HG03378 (cell line): ENCODE measurements around the gene ARL8B.
"Not testable (repeated sequence)": the region's sequence is repeated elsewhere in the genome, so short reads cannot be mapped to it uniquely, and the experiment has no call there.

Experiments
- ATAC-seq: cut with Tn5 transposase; IDR thresholded peaks from one replicate; pipeline ENCODE4 v1.9.1; 2021; ENCODE audit warnings: mild to moderate bottlenecking, moderate library complexity; ENCODE audit not compliant: unreplicated experiment

Gene ARL8B

DNA sequence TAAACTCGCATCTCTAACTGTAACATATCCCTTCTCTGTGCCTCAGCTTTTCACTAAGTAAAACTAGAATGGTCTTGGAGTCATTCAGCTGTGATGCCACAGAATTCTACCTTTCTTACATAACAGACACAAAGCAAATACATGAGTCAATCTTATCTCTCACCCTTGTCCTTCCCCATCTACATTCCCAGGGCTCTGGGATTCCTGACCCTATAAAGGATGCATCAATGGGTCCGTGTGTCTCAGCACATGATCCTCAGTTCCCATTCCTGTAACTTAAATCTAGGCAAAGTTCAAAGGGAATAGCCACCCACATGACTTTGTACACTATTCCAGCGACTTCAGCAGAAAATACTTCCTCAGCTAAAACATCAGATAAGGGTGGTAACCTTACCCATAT lies 11.8 kb upstream of the ARL8B start:
- ATAC-seq: no peak

DNA sequence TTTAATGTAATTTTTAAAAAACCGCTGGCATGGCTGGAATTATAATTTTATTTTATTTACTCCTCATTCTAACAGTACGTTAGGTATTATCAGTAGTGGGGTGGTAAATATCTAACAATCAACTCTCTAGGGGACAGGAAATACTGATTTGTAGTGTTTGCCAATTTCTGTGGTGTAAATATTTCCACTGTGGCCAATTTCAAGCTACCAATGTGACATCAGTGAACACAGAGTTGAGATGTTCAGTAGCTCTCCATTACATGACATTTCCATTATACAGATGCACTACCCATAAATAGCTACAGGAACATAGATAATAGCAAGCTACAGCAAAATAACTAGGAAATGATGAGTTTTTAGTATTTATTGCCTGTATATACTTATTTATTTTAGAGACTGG lies 10.0 kb upstream of the ARL8B start:
- peak; percentile 80 for ATAC-seq

DNA sequence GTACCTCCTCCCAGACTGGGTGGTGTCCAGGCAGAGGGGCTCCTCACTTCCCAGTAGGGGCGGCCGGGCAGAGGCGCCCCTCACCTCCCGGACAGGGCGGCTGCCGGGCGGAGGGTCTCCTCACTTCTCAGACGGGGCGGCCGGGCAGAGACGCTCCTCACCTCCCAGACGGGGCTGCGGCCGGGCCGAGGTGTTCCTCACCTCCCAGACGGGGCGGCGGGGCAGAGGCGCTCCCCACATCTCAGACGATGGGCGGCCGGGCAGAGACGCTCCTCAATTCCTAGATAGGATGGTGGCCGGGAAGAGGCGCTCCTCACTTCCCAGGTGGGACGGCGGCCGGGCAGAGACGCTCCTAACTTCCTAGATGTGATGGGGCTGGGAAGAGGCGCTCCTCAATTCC lies 8.4 kb upstream of the ARL8B start:
- ATAC-seq: not testable (repeated sequence)

DNA sequence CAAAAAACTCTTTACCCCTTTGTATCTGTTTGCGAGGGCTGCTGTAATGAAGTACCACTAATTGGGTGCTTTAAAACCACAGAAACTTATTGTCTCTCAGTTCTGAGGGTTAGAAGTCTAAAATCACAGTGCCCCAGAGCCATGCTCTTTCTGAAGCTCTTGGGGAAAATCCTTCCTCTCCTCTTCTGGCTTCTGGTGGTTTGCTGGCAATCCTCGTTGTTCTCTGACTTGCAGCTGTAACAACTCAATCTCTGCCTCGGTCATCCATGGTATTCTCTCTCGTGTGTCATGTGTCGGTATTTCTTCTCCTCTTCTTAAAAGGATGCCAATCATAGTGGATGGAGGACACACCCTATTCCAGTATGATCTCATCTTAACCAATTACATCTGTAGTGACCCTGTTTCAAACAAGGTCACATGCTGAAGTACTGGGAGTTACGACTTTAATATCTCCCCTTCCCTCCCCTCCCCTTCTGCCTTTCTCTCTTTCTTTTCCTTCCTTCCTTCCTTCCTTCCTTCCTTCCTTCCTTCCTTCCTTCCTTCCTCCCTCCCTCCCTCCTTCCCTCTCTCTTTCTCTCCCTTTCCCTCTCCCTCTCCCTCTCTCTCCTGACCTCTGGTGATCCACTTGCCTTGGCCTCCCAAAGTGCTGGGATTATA lies 6.5 kb upstream of the ARL8B start:
- no peak for ATAC-seq

DNA sequence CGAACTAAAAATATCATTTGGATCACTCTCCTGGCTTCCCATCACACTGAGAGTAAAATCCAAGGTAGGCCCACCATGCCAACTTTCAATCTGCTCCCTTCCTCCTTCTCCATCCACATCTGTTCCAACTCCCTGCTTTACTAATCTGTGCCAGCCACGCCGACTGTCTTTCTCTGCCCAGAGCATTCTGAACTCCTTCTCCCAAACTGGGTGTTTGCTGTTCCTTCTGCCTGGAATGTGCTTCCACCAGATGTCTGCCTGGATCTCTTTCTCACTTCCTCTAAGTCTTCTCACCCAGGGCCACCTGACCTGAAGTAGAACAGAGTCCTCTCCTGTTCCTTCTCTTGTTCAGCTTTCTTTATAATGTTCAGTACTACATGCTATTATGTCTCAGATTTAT lies 5.6 kb upstream of the ARL8B start:
- no peak for ATAC-seq

DNA sequence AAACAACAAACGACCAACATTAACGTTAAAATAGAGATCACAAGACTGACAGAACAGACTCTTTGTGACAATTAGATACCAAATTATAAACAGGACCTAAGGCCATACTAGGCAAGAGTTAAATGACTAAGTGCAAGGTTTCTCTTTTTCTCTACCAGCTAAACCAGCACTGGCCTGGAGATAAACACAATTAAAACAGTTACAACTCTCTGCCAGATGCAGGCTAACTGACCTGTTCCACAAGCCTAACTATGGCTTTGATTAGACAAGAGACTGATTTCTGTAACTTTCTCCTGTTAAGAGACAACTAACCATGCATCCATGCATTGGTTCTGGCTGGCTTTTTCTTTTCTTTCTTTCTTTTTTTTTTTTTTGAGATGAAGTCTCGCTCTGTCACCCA lies 1.6 kb upstream of the ARL8B start:
- ATAC-seq: no peak

DNA sequence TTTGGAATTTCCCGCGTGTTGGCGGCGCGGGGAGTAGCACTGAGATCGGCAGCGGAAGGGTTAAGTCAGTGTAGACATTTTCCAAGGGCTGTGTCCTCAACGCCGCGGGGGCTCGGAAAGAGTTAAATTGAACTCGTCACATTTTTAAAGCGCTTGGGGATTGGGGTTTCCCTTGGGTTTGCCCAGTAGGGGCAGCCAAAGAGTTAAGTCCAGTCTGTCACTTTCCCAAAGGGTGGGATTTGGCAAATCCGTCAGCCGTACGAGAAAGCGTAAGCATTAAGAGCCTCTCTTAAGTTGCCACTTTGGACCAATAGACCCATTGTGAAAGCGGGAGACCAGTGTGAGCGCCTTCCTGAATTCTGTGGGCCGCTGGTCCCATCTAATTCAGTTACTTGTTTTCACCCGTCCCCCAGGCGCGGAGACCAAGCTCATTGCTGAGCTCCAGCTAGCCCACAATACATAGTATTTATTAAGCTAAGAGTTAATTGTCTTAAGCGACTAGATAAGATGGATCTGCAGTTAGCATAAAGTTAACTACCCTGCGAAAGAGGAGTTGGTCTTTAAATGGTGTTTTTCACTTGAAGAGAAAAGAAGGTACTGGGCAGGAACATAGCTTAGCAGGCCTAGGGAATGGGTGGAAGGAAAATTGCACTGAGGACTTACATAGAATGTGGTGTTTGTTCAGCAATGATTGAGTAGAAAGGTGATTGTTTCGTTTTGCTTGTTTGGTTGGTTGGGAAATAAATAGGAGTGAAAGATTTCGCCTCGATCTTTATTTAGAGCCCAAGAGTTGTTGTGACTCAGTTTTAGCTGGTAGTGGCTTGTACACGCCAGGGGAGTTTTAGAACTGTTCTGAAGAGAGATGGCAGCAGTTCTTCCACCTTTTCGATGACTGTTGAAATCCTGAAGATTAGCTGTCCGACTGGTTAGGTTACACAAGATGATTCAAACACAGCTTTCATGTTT lies 932 bp downstream of the ARL8B start:
- ATAC-seq: peak; percentile 10

DNA sequence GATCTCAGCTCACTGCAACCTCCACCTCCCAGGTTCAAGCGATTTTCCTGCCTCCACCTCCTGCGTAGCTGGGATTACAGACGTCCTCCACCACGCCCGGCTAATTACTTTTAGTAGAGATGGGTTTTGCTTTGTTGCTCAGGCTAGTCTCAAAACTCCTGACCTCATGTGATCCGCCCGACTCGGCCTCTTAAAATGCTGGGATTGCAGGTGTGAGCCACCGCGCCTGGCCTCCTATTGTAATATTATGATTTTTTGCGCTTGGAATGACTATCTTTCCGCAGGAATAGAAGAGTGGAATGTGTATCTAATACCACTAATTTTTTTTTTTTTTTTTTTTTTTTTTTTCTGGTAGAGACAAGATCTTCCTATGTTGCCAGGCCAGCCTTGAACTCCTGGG lies 1.8 kb downstream of the ARL8B start:
- no peak for ATAC-seq

DNA sequence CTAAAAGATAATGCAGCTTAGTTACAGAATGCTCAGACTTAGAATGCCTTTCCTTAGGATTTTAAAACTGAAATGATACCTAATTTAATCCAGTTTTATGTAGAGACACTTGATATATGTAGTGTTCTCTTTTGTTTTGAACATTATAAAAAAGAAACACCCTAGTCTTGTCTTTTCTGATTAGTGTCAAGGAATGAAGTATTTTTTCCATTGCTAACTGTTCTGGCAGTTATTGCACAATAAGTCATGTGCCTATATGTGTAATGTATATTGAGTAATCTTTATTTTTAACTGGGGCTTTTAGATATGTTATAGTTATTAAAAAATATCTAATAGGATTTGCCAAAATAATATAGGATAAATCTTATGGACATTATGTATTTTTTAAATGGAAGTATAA lies 4.5 kb downstream of the ARL8B start:
- no peak for ATAC-seq

DNA sequence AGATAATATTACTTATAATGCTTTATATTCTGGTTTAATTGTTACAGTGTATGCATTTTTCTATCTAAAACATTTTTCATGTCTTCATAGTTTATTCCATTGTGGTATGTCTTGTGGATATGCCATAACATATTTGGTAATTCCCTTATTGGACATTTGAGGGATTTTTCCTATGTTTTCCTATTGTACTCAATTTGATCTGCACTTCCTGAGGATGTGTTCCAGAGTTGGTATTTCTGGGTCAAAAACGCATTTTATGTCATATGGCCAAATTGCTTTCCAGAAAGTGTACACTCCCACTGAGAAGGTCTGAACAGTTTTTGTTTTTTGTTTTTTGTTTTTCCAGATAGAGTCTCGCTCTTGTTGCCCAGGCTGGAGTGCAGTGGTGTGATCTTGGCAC lies 6.8 kb downstream of the ARL8B start:
- ATAC-seq: no peak

DNA sequence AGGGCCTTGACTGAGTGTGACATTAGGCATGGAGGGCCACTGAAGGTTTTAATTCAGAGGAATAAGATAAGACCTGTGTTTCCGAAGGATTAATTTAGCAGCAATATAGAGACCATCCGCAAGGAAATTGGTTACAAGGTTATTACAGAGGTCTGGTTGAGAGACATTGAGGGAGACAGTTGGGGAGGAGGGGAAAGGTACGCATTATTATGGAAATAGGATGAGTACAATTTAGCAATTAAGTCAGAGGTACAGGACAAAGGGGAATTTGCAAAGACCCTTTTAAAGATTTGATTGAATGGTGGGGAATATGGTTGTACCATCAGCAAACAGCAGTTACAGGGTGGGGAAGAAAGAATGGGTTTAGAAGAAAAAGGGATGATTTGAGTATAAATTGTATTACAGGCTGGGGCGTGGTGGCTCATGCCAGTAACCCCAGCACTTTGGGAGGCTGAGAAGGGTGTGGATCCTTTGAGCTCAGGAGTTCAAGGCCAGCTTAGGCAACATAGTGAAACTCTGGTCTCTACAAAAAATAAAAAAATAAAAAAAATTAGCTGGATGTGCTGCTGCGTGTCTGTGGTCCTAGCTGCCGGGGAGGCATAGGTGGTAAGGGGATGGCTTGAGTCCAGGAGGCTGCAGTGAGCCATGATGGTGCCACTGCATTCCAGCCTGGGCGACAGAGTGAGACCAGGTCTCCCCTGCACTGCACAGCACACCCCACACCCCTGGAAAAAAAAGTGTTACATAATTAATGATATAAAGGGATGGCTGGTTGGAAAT lies 11.3 kb downstream of the ARL8B start:
- ATAC-seq: no peak

DNA sequence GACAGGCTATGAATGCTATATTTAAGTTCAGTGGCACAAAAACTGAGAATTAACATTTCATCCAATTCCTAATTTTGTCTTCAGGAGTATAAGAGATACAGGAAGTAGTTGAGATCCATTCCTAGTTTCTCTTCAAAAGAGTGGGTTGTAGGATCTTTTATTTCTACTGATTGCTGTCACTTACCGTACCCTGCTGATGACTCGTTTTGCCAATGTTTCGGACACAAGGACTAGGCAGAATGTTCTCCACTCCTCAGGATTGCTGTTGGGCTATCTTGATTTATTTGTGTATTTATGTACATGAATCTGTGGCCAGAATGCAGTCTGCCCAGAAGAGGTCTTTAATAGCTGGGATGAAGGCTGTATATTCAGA lies 11.9 kb downstream of the ARL8B start:
- no peak for ATAC-seq

DNA sequence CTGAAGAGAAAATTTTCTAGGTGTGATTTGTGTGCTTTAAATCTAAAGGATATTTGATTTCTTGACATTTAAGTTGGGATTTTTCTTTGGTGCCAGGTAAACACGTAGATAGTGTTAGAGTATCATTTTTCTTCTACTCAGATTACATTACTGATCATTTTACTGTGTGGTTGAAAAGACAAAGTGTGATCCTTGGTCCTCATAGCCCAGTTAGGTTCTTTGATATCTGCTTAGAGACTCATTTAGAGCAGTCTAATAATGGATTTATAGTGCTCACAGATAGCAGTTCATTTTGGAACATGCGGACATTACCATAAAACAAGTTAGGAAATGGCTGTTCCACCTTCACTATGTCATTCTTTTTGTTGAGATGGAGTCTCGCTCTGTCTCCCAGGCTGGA lies 12.4 kb downstream of the ARL8B start:
- no peak for ATAC-seq

DNA sequence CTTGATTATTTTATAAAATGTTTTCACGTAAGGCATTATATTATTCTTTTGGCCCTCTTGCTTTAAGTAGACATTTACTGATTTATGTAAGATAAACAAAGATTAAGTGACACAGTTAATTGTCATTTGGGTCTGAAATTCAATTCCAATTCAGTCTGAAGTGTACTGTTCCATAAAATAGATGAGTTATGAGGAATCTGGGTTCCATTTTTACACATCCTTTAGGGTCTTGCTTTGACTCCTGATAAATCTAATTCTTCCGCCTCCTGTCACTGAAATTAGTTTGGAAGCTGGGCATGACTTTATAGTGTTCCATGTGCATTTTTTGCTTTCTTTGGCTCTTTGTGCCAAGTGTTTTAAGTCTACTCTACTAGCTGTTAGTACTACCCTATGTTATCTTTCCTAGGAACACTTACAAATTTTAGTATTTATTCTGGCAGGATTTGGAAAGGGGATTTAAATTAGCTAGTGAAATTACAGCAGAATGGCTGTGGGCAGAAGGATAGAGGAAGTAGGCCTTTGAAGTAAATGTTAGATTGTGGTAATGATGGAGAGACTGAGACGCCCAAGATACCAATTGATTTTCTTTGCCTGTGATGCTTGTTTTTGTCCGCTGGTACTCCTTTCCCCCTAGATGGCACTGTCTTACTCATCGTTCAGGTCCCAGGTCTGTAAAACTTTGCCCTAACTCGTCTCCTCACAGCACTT lies 14.3 kb downstream of the ARL8B start:
- peak; percentile 74 for ATAC-seq

DNA sequence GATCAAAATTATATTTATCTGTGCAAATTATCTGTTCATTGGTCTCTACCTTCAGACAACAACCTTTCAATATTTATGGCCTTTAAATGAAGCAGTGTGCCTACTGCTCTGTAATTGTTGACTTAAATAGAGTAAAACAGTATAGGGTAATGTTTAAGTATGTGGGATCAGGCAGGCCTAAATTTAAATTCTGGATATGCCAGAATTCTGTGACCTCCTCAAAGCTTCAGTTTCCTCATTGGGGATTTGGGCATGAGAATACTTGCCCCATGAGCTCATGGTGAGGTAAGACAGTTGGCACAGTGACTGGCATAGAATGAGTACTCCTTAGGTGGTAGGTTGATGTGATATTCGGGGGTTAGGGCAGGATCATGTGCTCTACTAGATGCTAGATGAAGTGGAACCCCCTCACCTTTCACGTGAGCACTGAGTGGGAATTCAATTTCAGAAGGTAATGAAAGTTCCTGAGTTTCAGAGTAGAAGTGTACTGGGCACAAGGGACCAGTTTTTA lies 14.9 kb downstream of the ARL8B start:
- ATAC-seq: peak; percentile 30

DNA sequence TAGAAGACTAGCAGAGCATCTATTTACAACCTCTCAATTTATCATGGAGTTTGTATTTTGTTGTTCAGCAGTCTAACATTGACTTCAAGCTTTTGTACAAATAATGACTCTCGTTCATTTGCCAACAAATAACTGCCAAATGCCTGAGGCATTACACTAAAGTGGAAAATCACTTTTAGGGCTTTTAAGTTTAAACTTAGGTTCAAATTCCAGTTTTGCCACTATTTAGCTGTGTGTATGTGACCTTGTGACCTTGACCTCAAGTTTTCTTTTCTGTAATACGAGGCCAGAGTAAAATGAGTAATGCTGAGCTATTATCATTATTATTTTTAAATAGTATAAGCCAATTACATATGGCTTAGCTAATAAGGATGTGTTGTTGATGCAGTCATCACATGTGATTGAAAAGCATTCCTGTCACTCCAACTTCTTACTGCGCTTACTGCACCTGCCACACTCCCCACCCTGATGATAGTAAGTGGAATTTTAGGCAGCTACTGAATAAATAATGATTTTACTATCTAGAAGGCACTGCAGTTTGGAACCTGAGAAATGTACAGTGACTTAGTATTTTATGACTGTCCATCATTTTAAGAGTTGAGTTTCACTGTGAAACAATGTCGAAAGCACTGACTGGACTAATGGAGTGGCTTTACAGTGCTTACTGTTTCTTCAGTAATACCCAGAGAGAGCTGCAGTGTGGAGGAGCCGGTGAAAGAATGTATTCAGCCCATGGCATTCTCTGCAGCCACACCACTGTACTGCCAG lies 16.3 kb downstream of the ARL8B start:
- no peak for ATAC-seq

DNA sequence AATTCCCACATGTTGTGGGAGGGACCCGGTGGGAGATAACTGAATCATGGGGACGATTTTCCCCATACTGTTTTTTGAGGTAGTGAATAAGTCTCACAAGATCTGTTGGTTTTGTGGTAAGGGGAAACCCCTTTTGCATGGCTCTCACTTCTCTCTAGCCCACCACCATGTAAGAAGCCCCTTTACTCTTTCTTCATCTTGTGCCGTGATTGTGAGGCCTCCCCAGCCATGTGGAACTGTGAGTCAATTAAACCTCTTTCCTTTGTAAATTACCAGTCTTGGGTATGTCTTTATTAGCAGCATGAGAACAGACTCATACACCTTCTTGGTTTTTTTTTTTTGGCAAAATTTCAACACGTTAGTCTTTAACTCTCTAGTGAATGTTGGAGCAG lies 18.1 kb downstream of the ARL8B start:
- peak; percentile 50 for ATAC-seq

DNA sequence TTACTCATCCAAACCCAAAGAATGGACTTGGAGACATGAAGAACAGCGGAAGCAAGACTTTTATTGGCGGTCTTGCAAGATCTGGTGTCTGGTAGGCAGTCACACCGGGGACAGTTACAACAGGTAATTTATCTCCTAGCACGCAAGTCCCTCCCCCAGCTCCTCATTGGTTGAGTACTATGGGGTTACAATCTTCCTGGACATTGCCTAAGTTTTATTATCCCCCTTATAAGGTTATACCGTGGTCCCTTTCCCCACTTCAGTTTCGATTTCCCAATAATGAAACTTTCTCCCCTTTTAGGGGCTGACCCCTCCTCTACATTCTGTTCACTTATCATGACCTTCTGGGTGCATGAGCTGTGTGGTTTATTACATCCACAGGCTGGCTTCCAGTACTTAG lies 18.7 kb downstream of the ARL8B start:
- no peak for ATAC-seq

DNA sequence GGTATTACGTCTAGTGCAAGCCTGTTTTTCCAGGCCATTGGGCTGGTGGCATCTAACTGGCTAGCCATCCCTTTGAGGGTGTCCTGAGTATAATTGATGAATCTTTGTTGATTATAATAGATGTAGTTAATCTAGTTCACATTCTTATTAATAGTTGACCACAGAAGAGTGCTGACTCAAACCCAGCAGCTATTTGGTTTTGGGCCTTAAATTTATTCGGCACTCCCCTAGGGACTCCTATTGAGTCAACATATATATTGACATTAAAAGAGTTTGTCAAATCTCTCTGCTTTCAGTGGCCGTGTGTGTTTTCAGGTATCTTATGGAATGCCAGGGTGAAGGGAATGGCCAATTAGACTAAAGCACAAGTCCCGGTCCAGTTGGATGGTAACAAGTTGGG lies 19.7 kb downstream of the ARL8B start:
- ATAC-seq: no peak

DNA sequence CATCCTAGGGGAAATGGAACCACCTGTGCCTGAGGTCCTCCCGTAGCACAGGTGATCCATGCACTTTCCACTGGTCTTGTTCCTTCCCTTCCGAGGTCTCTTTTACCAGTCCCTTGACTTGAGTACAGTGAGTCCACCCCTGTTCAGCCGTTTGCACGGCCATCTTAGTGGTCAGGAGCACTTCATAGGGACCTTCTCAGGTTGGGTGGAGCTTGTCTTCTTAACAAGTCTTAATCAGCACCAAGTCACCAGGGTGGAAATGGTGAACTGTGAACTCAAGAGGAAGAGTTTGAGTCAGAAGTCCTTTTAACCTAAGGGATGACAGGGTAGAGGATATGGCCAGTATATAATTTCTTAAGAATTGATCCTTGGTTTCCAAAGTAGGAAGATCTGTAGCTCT lies 21.4 kb downstream of the ARL8B start:
- no peak for ATAC-seq
